GM12891 (cell line): Measurements from ENCODE around the gene PPME1.

Experiments
- PAX5 ChIP-seq: IDR thresholded peaks from 2 replicates; pipeline ENCODE4 v1.6.1; 2011; ENCODE audit warnings: low read length, moderate library complexity, mild to moderate bottlenecking; ENCODE audit not compliant: insufficient read depth, severe bottlenecking
- POLR2A ChIP-seq: IDR thresholded peaks from 2 replicates; pipeline ENCODE4 v1.6.1; 2011; ENCODE audit warnings: low read depth, low read length, control low read depth
- POLR2AphosphoS5 ChIP-seq: IDR thresholded peaks from 2 replicates; pipeline ENCODE4 v1.6.1; 2011; ENCODE audit warnings: low read depth, low read length, control low read depth
- SPI1 ChIP-seq: IDR thresholded peaks from 2 replicates; pipeline ENCODE4 v1.6.1; 2011; ENCODE audit warnings: low read depth, low read length, control low read depth
- TAF1 ChIP-seq: IDR thresholded peaks from 2 replicates; pipeline ENCODE4 v1.6.1; 2011; ENCODE audit warnings: low read depth, low read length, control low read depth

- TF ChIP-seq POLR2A (no peak), POLR2AphosphoS5 (no peak), TAF1 (no peak), SPI1 (no peak), PAX5 (no peak)
These were observed 41.4 kb downstream of the PPME1 start for GRCh38 chr11:74212533-74212932.
